ENCODE data around the gene ALPL.
"Not testable (repeated sequence)": the region's sequence is repeated elsewhere in the genome, so short reads cannot be mapped to it uniquely, and the experiment has no call there.

Gene ALPL

GRCh38 chr1:21517161-21517589 is 8.0 kb downstream of the ALPL start:
- Histone ChIP-seq H3K79me2 (ENCODE audit: insufficient read depth, low read length) (no peaks in the 10 kb centered on the region; the same call in 1 of the 2 replicates), H3K9me2 (replicated peaks; ENCODE audit: insufficient read depth, low read length) (no peaks in the 10 kb centered on the region), H3K4me3 (ENCODE audit: insufficient read depth, low read length, poor library complexity, severe bottlenecking) (peak overlapping the region; percentile 23), H3K27me3 (ENCODE audit: low read length) (no peaks in the 10 kb centered on the region), H3K36me3 (ENCODE audit: low read length) (no peaks in the 10 kb centered on the region), H4K20me1 (ENCODE audit: low read depth, low read length) (no peaks in the 10 kb centered on the region), H3K27ac (ENCODE audit: low read depth, low read length) (peak overlapping the region; percentile 98), H3K9ac (ENCODE audit: low read length) (peak overlapping the region; percentile 46; the same call in 1 of the 2 replicates), H2AFZ (ENCODE audit: low read depth, low read length, severe bottlenecking) (no peak overlapping the region), H3K9me3 (ENCODE audit: insufficient read depth, low read length) (no peaks in the 10 kb centered on the region), H3K4me2 (ENCODE audit: low read depth, low read length, poor library complexity, severe bottlenecking) (peak overlapping the region; percentile 65), H3F3A (ENCODE audit: insufficient read depth) (peaks cover 64% of the 10 kb centered on the region)
- no peak for TF ChIP-seq CTCF (IDR thresholded peaks at IDR 0.05; ENCODE audit: insufficient read depth, low read length, poor library complexity, severe bottlenecking)
- no peak for TF ChIP-seq EZH2phosphoT487 (conservative IDR thresholded peaks at IDR 0.05; ENCODE audit: low read length)

GRCh38 chr1:21517660-21518480 is 8.6 kb downstream of the ALPL start:
- Histone ChIP-seq H3K36me3 (ENCODE audit: low read length) (no peaks in the 10 kb centered on the region), H3K4me2 (ENCODE audit: low read depth, low read length, poor library complexity, severe bottlenecking) (peak overlapping the region; percentile 65), H3K9ac (ENCODE audit: low read length) (peak overlapping the region; percentile 46), H3F3A (ENCODE audit: insufficient read depth) (peaks cover 67% of the 10 kb centered on the region), H3K79me2 (ENCODE audit: insufficient read depth, low read length) (no peaks in the 10 kb centered on the region), H2AFZ (ENCODE audit: low read depth, low read length, severe bottlenecking) (no peak overlapping the region), H3K4me3 (ENCODE audit: insufficient read depth, low read length, poor library complexity, severe bottlenecking) (peak overlapping the region; percentile 23), H3K9me2 (replicated peaks; ENCODE audit: insufficient read depth, low read length) (no peaks in the 10 kb centered on the region), H3K9me3 (ENCODE audit: insufficient read depth, low read length) (no peaks in the 10 kb centered on the region), H3K27ac (ENCODE audit: low read depth, low read length) (peak overlapping the region; percentile 98), H4K20me1 (ENCODE audit: low read depth, low read length) (no peaks in the 10 kb centered on the region), H3K27me3 (ENCODE audit: low read length) (no peaks in the 10 kb centered on the region)
- TF ChIP-seq CTCF (IDR thresholded peaks at IDR 0.05; ENCODE audit: insufficient read depth, low read length, poor library complexity, severe bottlenecking) (no peak), EZH2phosphoT487 (conservative IDR thresholded peaks at IDR 0.05; ENCODE audit: low read length) (no peak)

GRCh38 chr1:21518774-21519455 is 9.7 kb downstream of the ALPL start:
- TF ChIP-seq CTCF (IDR thresholded peaks at IDR 0.05; ENCODE audit: insufficient read depth, low read length, poor library complexity, severe bottlenecking) (no peak), EZH2phosphoT487 (conservative IDR thresholded peaks at IDR 0.05; ENCODE audit: low read length) (no peak)
- Histone ChIP-seq H3K9me3 (ENCODE audit: insufficient read depth, low read length) (no peaks in the 10 kb centered on the region), H3K9me2 (replicated peaks; ENCODE audit: insufficient read depth, low read length) (no peaks in the 10 kb centered on the region), H2AFZ (ENCODE audit: low read depth, low read length, severe bottlenecking) (no peak overlapping the region), H3K79me2 (ENCODE audit: insufficient read depth, low read length) (no peaks in the 10 kb centered on the region), H3K4me2 (ENCODE audit: low read depth, low read length, poor library complexity, severe bottlenecking) (peak overlapping the region; percentile 65), H3F3A (ENCODE audit: insufficient read depth) (peaks cover 60% of the 10 kb centered on the region), H4K20me1 (ENCODE audit: low read depth, low read length) (no peaks in the 10 kb centered on the region), H3K4me3 (ENCODE audit: insufficient read depth, low read length, poor library complexity, severe bottlenecking) (peak overlapping the region; percentile 14), H3K36me3 (ENCODE audit: low read length) (no peaks in the 10 kb centered on the region), H3K27me3 (ENCODE audit: low read length) (no peaks in the 10 kb centered on the region), H3K9ac (ENCODE audit: low read length) (peak overlapping the region; percentile 46), H3K27ac (ENCODE audit: low read depth, low read length) (peak overlapping the region; percentile 98)

- H3K27ac ChIP-seq (ENCODE audit: low read depth, low read length) = peak overlapping the region; percentile 98
- H3K4me3 ChIP-seq (ENCODE audit: insufficient read depth, low read length, poor library complexity, severe bottlenecking) = peak overlapping the region; percentile 14
- not testable (repeated sequence) for H3K9me3 ChIP-seq (ENCODE audit: insufficient read depth, low read length); H3K9me2 ChIP-seq (replicated peaks; ENCODE audit: insufficient read depth, low read length); H4K20me1 ChIP-seq (ENCODE audit: low read depth, low read length); H3K27me3 ChIP-seq (ENCODE audit: low read length); H3K36me3 ChIP-seq (ENCODE audit: low read length); H3K79me2 ChIP-seq (ENCODE audit: insufficient read depth, low read length); H2AFZ ChIP-seq (ENCODE audit: low read depth, low read length, severe bottlenecking)
- peak overlapping the region; percentile 65 for H3K4me2 ChIP-seq (ENCODE audit: low read depth, low read length, poor library complexity, severe bottlenecking)
- H3F3A ChIP-seq (ENCODE audit: insufficient read depth) = peaks cover 55% of the 10 kb centered on the region
- H3K9ac ChIP-seq (ENCODE audit: low read length) = peak overlapping the region; percentile 46
Observed at GRCh38 chr1:21519486-21520070, 10.4 kb downstream of the ALPL start.
